ENCODE results near the gene CIB2.

- TF ChIP-seq CTCF (IDR thresholded peaks at IDR 0.05) (no peak), POLR2A (IDR thresholded peaks at IDR 0.05) (no peak)
Observed at GRCh38 chr15:78102211-78102610, 29.0 kb downstream of the CIB2 start.

All from stomach (tissue), 4 donors.